Loucy (cell line): ENCODE measurements around the gene LRRC45.

ENCODE experiments used
- H2AFZ ChIP-seq: fragments of 200-600 bp; sonication (generic); 2 replicates; pipeline ENCODE4 v1.6.0; 2016; ENCODE audit warnings: antibody characterized with exemption, mild to moderate bottlenecking, low read length, moderate library complexity
- H3F3A ChIP-seq: fragments of 200-600 bp; 2 replicates; pipeline ENCODE4 v1.6.0; 2016; ENCODE audit warnings: antibody characterized with exemption, low read depth, mild to moderate bottlenecking
- H3K27me3 ChIP-seq: fragments of 200-600 bp; sonication (generic); 2 replicates; pipeline ENCODE4 v1.6.1; 2014; ENCODE audit warnings: low read length, mild to moderate bottlenecking; ENCODE audit not compliant: insufficient read depth, poor library complexity, severe bottlenecking
- H3K36me3 ChIP-seq: fragments of 200-600 bp; sonication (generic); 2 replicates; pipeline ENCODE4 v1.6.1; 2016; ENCODE audit warnings: low read length; ENCODE audit not compliant: insufficient read depth
- H3K4me1 ChIP-seq: fragments of 200-600 bp; sonication (generic); 2 replicates; pipeline ENCODE4 v1.5.1; 2014; ENCODE audit warnings: low read length, mild to moderate bottlenecking; ENCODE audit not compliant: insufficient read depth, poor library complexity, severe bottlenecking
- H3K4me2 ChIP-seq: fragments of 200-600 bp; sonication (generic); 2 replicates; pipeline ENCODE4 v1.6.0; 2014; ENCODE audit warnings: antibody characterized with exemption, low read length, low read depth, mild to moderate bottlenecking; ENCODE audit not compliant: poor library complexity, severe bottlenecking
- H3K4me3 ChIP-seq: fragments of 200-600 bp; sonication (generic); 2 replicates; pipeline ENCODE4 v1.5.1; 2014; ENCODE audit warnings: low read length, mild to moderate bottlenecking, mixed read lengths; ENCODE audit not compliant: poor library complexity, severe bottlenecking
- H3K79me2 ChIP-seq: fragments of 200-600 bp; sonication (generic); 2 replicates; pipeline ENCODE4 v1.6.1; 2014; ENCODE audit warnings: low read length; ENCODE audit not compliant: insufficient read depth
- H3K9ac ChIP-seq: fragments of 200-600 bp; sonication (generic); 2 replicates; pipeline ENCODE4 v1.6.0; 2014; ENCODE audit warnings: mild to moderate bottlenecking, low read depth, low read length, moderate library complexity; ENCODE audit not compliant: poor library complexity, severe bottlenecking
- H3K9me2 ChIP-seq: fragments of 200-600 bp; sonication (generic); replicated peaks from 2 replicates; pipeline ENCODE4 v1.6.1; 2016; ENCODE audit warnings: low read depth, low read length, mixed read lengths
- H3K9me3 ChIP-seq: fragments of 200-600 bp; sonication (generic); 2 replicates; pipeline ENCODE4 v1.6.1; 2014; ENCODE audit warnings: mild to moderate bottlenecking, antibody characterized with exemption, low read length, low read depth; ENCODE audit not compliant: insufficient read depth
- H4K20me1 ChIP-seq: fragments of 200-600 bp; sonication (generic); 2 replicates; pipeline ENCODE4 v1.6.0; 2014; ENCODE audit warnings: antibody characterized with exemption, low read length, mild to moderate bottlenecking; ENCODE audit not compliant: insufficient read depth, poor library complexity, severe bottlenecking
- EZH2phosphoT487 ChIP-seq: fragments of 200-600 bp; IDR thresholded peaks from 2 replicates; pipeline ENCODE4 v1.6.1; 2018; ENCODE audit warnings: antibody characterized with exemption, mild to moderate bottlenecking, moderate library complexity, borderline replicate concordance
- TF ChIP-seq, protein P1 (sequence below): fragments of 200-600 bp; sonication (generic); conservative IDR thresholded peaks from 2 replicates; pipeline ENCODE4 v1.5.1; 2014; ENCODE audit warnings: mild to moderate bottlenecking, antibody characterized with exemption, low read length

LRRC45 gene

DNA sequence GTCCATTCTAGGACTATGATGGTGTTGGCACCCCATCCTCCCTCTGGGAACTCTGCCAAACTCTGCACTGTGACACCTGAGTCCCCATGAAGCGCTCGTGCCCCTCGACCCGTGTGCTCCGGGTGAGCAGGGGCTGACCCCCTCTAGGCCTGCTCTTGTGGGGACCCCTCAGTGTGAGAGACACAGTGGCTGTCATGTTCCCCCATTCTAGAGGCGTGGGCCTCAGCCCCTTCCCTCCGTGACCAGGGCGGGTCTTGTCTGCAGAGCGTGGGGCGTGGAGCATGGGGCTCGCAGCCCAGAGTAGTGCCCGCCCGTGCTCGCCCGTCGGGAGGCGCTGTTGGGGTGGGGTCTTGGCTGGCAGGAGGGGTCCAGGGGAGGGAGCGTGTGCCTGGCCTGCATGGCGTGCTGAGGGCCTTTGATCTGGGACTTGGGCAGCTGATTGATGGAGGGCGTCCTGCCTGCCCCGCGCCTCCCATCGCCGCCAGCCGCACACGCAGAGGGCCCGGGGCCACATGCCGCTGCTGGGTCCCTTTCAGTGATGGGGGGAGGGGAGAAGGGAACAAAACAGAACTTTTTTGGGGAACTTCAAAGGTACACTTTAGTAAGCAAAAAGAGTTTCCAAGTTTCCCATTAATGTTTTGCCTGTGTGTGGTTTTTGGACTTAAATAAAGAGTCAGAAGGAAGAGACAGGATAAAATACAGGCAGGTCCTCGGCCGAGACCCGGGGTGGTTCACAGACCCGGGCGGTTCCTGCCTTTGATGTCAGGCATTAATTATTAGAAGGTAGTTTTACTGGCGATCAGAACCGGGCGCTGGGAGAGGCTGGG lies 22.9 kb upstream of the LRRC45 start:
- H3F3A ChIP-seq = no peaks in the 10 kb centered on the region
- H3K9ac ChIP-seq = no peak overlapping the region
- H3K9me3 ChIP-seq = no peaks in the 10 kb centered on the region
- H3K36me3 ChIP-seq = no peaks in the 10 kb centered on the region
- H3K79me2 ChIP-seq = no peaks in the 10 kb centered on the region
- H3K9me2 ChIP-seq = no peaks in the 10 kb centered on the region
- H3K4me1 ChIP-seq = no peaks in the 10 kb centered on the region
- H4K20me1 ChIP-seq = no peaks in the 10 kb centered on the region
- H2AFZ ChIP-seq = no peak overlapping the region
- no peak overlapping the region for H3K4me3 ChIP-seq
- no peaks in the 10 kb centered on the region for H3K27me3 ChIP-seq
- no peak overlapping the region for H3K4me2 ChIP-seq
- TF ChIP-seq, protein P1, sequence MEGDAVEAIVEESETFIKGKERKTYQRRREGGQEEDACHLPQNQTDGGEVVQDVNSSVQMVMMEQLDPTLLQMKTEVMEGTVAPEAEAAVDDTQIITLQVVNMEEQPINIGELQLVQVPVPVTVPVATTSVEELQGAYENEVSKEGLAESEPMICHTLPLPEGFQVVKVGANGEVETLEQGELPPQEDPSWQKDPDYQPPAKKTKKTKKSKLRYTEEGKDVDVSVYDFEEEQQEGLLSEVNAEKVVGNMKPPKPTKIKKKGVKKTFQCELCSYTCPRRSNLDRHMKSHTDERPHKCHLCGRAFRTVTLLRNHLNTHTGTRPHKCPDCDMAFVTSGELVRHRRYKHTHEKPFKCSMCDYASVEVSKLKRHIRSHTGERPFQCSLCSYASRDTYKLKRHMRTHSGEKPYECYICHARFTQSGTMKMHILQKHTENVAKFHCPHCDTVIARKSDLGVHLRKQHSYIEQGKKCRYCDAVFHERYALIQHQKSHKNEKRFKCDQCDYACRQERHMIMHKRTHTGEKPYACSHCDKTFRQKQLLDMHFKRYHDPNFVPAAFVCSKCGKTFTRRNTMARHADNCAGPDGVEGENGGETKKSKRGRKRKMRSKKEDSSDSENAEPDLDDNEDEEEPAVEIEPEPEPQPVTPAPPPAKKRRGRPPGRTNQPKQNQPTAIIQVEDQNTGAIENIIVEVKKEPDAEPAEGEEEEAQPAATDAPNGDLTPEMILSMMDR = no peak
- TF ChIP-seq EZH2phosphoT487 = no peak

DNA sequence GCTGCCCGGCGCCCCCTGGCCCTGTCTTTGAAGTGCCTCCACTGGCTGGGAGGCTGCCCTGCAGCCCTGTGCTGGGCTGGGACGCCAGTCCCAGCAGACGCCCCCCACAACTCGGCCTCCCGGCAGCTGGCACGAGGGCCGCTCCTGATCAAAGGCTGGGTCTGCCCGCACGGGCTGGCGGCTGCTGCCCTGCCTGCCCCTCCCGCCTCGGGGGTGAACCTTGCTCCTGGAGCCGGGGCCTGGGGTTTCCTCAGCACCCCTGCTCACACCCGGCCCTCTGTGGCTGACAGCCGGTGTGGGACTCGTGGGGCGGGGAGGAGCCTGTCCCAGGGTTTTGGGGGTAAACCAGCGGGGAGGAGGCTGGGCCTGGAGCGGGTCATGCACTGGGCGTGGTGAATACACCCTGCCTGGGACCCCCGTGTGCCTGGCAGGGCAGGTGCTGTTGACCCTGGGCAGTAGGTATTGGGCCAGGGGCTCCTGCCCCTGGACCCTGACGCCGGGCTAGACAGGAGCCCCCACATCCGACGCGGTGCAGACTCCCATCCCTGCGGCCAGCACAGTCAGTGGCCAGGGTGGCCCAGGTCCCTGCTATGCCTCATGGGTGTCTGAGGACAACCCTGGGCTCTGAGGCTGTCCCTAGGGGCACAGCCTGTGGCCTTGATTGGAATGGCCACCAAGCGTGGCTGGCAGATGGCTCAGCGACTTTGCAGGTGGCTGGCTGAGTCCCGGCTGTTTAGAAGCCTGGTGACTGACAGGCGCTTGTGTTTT lies 22.1 kb upstream of the LRRC45 start:
- Histone ChIP-seq H3K79me2 (no peaks in the 10 kb centered on the region), H3K9ac (no peak overlapping the region), H3K27me3 (no peaks in the 10 kb centered on the region), H3K4me3 (no peak overlapping the region), H3K9me3 (no peaks in the 10 kb centered on the region), H3K4me1 (no peaks in the 10 kb centered on the region), H3K36me3 (no peaks in the 10 kb centered on the region), H3K9me2 (no peaks in the 10 kb centered on the region), H3K4me2 (no peak overlapping the region), H3F3A (no peaks in the 10 kb centered on the region), H4K20me1 (no peaks in the 10 kb centered on the region), H2AFZ (no peak overlapping the region)
- no peak for TF ChIP-seq EZH2phosphoT487
- TF ChIP-seq, protein P1 = no peak

DNA sequence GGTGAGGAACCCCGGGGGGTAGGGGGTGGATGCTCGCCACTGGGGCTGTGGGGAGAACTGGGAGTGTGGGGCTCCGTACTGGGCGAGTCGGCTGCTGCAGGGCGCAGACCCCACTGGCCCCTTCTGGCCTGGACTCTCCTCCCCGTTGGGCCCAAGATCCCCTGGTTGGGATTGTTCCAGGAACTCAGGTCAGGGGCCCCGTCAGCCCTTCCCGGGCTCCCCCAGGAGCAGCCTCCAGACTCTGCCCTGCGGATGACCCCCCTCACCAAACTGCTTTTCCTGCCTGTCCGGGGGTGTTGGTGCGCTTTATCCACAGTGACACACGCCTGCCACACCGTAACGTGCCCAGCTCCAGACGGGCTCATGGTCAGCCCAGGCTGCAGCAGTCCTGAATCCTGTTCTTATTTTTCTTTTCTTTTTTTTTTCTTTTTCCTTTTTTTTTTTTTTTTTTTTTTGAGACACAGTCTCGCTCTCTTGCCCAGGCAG lies 21.5 kb upstream of the LRRC45 start:
- H3K4me2 ChIP-seq = no peak overlapping the region
- no peaks in the 10 kb centered on the region for H3K79me2 ChIP-seq
- no peak overlapping the region for H2AFZ ChIP-seq
- H3K9me2 ChIP-seq = no peaks in the 10 kb centered on the region
- TF ChIP-seq, protein P1 = no peak
- TF ChIP-seq EZH2phosphoT487 = no peak
- no peaks in the 10 kb centered on the region for H3F3A ChIP-seq
- H4K20me1 ChIP-seq = no peaks in the 10 kb centered on the region
- H3K36me3 ChIP-seq = no peaks in the 10 kb centered on the region
- no peak overlapping the region for H3K9ac ChIP-seq
- H3K9me3 ChIP-seq = no peaks in the 10 kb centered on the region
- H3K27me3 ChIP-seq = no peaks in the 10 kb centered on the region
- no peak overlapping the region for H3K4me3 ChIP-seq
- no peaks in the 10 kb centered on the region for H3K4me1 ChIP-seq
